Mesenteric fat pad (tissue), 1 donor: ENCODE measurements around the gene COL11A2. TPM values are rescaled to one million over a fixed set of nuclear protein-coding genes. Genes with fewer than 3 reads are reported as not detected.

ENCODE experiments used
- DNase-seq: peaks from one replicate; pipeline ENCODE4 v3.0.0-alpha.2; 2020; ENCODE audit warnings: low spot score
- total RNA-seq: library from RNA; stranded (reverse); fragmentation: NEBNext Ultra II Directional; extraction: Animal tissue kit (Norgen Biotek cat#: 25700); gene quantifications from one replicate; pipeline ENCODE4 v1.2.1, GENCODE V29; 2021
- donor health status: DM: yes; HTN: yes; CAD: no.

COL11A2 gene
- total RNA-seq, 1 donor from 2014 or later = 0.67 TPM

DNA sequence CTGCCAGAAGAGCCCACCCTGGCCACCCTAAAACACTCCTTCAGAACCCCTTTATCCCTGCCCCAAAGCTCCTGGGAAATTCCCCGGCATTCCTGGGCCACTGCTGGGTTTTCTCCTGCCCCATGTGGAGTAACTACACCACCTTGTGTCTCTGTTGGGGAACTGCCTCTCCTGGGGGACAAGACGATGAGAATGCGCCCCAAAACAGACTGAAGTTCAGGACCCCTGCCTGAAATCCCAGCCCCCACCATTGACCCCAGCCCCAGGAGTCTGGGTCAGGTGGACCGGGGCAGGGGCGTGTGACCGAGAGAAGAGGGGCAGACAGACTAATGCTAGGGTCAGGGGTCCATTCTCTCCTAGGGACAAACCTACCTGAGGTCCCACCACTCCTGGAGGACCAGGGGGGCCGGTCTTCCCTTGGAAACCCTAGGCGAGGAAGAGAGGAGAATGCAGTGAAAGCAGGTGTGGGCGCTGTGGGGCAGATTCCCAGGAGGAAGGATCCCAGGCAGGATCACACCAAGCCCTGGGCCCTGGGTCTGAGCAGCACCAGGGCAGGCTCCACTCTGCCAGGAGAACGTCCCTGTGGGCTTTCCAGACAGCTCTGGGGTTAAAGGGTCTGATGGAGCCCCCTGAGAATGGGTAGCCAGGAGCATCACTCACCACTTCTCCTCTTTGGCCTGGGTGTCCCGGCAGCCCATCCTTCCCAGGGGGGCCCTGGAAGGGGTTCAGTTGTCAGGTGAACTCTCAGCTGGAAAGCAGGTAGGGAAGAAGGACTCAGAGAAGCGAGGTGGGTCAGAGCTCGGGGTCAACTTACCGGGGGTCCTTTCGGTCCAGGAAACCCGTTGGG, 19.4 kb downstream of the COL11A2 start:
- DNase-seq = no peak

DNA sequence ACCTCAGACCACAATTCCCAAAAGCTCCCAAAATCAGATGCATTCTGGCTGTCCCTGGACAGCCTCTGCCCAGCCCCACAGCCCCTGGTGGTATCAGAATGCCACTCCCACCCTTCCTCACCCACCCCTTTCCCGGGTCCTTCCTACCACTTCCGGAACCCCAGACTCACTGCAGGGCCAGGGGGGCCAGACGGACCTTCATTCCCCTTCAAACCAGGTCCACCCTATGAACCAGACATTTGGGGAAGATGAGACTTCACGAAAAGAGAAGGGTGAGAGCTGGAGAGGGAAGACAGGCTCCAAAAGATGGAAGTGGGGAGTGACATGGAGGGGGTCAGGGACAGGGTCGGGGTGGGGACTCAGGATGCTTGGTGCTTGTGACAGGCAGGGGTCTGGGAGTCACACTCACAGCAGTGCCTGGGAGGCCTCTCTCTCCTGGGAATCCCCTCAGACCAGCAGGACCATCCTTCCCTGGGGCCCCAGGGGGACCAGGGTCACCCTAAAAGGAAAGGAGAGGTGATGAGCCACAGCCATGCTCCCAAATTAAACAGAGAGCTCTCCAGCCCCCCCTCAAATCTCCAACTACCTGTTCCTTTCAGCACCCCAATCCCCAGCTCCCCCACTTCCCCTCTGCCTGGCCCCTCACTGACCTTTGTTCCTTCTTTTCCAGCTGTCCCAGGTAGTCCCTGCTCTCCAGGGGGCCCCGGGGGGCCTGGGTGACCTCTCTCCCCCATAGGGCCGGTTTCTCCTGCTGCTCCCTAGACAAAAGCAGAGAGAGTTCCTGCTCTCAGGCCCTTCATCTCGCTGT, 20.2 kb downstream of the COL11A2 start:
- DNase-seq = no peak

DNA sequence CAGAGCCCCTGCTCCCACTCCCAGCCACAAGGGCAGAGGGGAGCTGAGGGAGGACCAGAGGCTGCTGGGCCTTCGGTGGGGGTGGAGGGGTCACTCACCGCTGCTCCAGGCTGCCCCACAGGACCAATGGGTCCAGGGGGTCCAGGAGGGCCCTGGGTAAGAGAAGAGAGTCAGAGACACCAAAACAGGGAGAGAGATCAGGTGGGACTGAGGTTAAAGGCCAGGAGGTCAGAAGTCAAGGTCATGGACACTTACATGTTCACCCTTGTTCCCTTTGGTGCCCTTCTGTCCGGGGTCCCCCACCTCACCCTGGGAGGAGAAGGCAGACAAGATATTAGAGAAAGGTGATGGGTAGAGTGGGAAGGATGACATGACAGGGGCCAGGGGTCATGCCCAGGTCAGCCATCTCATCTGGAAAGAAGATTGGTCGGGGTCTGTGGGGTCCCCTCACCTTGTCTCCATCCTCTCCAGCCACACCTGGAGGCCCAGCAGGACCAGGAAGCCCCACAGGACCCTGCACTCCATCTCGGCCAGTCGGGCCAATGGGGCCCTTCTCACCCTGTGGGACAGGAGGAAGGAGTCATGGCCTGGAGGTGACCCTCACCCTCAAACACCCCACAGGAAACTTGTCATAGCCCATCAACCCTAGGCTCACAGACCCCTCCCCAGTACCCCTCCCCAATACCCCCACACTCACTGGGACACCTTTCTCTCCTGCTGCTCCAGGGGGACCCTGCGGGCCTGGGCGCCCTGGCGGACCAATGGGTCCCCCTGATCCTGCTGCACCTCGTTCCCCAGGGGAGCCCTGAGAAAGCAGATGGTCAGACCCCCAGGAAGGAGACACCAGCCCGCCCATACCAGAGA, 21.0 kb downstream of the COL11A2 start:
- DNase-seq = no peak

DNA sequence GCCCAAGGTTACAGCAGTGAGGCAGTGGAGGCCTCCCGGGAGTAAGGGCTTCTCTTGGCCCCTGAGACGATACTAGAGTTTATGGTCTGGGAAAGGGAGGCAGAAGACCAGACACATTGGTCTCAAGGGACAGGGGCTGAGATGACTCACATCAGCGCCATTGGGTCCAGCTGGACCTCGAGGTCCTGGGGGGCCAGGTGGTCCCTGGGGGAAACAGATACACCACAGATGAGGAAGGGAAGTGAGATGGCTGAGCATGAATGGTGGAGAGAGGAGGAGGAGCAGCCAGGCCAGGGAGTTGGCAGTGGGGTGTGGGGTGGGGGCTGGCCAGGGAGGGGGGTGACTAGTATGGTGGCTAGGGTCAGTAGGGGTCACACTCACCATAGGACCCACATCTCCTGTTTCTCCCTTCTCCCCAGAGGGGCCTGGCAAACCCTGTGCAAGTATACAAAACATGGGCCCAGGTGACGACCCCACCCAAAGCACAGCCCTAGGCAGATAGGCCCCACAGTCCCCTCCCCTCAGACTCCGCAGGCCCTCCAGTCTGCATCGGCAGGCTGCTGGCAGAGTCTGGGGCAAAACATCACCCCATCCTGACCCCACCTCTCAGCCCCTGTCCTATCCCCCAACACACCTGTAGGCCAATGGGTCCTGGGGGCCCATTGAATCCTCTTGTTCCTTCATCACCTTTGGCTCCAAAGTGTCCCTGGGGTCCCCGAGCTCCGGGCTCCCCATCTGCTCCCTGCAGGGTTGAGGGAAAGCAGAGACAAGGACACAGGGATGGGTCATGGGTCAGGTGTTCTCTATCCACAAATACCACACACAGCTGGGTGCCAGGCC, 21.9 kb downstream of the COL11A2 start:
- no peak for DNase-seq

DNA sequence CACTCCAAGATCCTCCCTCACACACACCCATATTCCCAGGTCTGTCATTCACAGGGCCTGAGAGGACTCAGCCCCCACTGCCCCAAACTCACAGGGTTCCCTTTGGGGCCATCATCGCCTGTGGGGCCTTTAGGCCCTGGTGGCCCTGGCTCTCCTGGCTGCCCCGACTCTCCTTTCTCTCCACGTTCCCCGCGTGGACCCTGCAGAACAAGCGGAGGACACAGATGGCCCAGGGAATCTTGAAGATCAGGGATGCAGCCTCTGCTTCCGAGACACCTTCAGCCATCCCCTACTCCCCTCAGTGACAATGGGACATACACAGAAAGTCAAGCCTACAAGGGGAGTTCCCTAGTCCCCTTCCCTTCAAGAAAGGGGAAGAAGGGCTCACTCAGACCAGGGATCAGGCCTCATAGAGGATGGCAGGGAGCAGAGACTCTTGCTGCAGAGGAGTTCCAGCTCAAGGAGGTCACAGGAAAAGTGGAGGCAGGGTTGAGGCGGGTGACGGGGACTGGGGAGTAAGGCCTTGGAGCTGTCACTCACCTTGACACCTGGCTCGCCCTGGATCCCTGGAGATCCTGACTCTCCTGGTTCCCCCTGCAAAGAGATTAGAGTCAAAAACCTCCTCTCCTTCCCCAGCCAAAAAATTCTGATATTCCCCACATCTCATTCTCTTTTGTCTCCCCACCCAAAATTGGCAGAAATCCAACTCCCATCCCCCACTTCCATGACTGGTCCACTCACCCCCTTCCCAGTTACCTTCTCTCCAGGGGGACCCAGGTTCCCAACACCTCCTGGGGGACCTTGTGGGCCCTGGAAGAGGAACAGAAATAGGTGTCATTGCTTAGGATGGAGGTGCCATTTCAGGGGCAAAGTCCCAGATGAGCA, 22.7 kb downstream of the COL11A2 start:
- DNase-seq = no peak

DNA sequence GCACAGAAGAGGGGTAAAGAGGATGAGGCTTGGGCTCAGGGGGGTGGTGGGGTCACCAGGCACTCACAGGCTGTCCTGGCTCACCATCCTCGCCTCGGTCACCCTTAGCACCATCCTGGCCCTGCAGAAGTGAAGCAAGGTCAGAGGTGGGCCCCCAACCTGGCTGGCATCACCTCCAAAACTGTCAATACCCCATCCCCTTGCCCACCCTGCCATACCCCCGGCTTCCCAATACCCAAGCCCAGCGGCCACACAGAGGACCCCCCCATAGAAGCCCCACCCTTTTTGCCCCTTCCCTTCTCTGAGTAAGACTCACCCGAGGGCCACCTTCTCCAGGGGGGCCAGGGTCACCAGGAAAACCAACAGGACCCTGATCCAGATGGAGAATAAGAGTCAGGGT, 23.6 kb downstream of the COL11A2 start:
- no peak for DNase-seq

DNA sequence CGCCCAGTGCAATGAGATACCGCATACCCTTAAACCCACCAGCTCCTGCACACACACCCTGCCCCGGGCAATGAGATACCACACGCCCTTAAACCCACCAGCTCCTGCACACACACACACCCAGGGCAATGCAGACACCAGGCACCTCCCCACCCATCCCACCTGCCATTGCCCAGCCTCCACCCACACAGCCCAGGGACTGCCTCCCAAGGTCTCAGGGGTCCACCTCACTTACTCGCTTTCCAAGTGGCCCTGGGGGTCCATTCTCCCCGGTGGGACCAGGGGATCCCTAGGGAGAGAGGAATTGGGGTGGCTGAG, 24.0 kb downstream of the COL11A2 start:
- DNase-seq = no peak

DNA sequence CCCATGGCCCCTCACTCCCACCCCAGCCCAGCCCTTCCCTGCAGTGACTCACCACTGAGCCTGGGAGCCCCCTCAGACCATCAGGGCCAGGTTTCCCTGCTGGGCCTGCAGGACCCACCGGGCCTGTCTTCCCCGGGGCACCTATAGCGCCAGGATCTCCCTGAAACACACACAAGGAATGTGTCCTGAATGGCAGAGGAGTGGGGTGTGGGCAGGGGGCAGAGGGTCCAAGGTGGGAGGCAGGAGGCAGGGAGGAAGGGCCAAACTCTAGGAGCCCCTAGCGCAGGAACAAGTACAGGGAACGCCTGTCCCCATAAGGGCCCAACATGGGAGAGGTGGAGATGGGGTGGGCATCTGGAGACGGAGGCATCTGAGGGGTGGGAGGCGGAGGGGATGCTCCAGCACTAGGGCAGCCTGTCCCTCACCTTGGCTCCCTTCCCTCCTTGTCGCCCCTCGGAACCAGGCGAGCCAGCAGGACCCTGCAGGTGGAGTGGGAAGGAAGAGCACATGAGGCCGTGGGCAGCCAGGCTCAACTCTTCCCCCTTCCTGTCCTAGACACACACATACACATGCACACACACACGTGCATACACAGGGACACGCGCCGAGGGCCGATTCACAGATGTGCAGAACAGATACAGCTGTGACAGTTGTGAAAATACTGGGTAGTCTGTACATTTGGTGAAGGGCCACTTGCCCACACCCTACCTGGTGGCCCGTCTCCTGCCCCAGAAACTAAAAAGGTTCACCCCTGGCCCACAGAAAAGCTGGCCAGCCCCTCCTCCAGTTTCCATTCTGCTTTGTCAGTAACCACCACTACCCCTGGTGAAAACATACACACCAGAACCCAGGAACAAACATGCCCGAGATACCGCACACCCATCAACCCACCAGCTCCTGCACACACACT, 24.6 kb downstream of the COL11A2 start:
- no peak for DNase-seq

DNA sequence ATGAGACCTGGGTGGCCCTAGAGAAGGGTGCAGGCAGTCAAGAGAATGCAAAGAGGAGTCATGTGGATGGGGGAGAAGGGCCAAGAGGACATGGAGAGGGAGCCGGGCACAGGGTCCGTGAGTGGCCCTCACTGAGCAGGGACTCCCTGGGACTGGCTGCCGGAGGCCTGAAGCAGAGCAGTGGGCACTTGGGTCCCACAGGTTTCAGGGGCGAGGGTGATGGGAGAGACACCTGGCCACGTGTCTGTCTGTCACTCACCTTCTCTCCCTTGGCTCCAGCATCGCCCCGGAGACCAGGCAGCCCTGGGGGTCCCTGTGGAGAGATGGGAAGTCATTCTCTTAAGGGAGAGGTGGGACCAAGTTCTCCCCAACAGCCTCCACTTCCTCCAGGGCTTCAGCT, 25.5 kb downstream of the COL11A2 start:
- no peak for DNase-seq

DNA sequence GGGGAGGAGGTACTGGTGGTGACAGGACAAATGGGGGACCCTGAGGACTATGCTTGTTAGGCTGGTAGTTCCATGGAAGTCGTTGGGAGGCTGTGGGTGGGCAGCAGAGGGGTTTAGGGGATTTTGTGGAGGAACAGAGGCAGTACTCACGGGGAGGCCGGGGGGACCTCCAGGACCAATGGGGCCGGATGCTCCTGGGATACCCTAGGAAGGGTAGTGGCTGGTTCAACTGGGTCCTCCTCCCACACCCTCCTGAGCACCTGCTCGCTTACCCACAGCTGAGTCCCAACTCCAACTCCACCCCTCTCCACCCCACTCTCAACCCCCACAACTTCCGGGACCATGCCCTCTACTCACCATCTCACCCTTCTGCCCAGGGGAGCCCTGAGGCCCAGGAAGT, 25.9 kb downstream of the COL11A2 start:
- DNase-seq = no peak

DNA sequence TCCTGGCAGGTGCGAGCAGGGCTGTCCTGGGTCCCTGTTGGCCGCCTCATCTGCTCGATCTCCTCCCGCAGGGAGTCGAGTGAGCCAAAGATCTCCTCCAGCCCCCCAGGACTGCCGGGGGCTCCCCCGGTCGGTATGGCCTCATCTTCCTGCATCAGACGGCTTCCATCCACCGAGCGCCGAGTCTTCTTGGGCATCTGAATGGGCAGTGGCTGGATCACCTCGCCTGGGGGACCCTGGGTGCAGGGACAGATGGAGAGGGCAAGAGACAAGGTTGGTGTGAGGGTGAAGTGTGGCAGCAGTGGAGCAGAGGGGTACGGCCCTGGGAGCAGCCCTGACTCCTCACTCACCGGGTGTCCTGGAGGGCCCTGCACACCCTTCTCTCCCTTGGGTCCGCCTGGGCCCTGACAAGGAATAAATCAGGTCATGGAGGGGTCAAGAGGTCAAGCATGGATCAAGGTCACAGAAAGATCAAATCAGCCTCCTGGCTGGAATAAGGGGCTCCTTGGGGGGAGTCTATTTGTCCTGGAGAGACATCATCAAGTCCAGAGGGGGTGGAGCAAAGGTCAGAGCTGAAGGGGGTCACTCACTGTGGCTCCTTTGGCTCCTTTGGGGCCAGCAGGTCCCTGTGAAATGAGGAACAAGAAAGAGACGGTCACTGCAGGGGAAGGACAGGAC, 26.5 kb downstream of the COL11A2 start:
- peak; percentile 73 for DNase-seq

DNA sequence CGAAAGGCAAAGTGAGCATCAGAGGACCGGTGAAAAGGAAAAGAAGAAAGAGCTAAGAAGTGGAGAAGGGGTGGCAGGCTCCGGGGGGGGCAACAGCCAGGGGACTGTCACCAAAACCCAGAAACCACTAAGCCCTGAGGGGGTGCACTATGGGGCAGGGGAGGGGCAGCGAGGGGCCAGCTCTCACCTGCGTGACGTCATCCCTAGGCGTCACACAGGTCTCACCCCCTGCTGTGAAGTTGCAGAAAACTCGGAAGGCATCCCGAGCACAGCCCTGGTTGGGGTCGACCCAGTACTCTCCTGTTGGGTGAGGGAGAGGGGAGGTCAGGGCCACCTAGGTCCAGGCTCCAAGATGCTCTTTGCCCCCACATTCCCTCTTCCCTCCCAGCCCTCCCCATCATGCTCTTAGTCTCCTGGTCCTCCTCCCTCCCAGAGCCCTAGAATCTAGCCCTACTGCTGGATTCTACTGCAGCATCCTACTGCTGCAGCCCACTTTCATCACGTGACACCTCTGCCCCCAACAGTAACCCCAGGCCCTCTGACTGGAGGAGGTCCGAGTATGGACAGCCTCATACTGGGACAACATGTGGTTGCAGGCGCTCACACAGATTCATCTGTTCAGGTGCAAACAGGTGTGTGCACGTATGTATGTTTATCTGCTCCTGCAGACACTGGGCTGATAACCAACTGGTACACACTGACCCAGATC, 27.4 kb downstream of the COL11A2 start:
- DNase-seq = peak; percentile 57

DNA sequence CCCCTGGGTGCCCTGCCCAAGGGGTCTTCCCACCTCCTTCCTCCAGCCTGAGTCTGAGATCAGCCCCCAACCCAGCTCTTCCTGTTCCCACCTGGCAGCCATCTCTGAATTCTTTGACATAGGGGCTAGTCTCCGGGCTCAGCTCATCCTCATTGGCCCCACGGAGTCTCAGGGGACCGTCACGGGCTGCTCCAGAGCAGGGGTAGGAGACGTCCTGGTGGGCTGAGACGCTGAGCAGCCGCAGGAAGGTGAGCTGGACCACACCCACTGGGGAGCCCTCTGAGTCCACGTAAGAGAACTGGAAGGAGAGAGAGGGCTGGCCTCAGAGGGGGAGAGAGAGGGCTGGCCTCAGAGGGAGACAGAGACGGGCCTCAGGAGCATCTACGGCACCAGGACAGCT, 28.1 kb downstream of the COL11A2 start:
- peak; percentile 57 for DNase-seq

DNA sequence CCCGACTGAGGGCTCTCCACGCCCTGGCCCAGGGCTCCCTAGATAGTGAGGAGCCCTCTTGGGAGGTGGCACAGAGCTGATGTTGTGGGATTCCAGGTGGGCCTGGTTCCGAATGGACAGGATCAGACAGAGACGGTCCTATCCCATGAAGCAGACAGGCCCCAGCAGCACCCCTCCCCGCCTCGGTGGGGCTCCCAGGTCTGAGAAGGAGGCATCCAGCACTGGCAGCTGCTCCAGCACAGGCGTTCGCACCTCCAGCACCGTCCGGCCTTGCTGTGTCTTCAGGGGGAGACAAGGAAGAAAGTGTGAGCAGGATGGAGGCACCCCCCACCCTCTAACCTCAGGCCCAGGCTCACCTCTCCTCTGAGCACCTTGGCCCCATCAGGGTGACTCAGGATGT, 28.7 kb downstream of the COL11A2 start:
- peak; percentile 79 for DNase-seq

DNA sequence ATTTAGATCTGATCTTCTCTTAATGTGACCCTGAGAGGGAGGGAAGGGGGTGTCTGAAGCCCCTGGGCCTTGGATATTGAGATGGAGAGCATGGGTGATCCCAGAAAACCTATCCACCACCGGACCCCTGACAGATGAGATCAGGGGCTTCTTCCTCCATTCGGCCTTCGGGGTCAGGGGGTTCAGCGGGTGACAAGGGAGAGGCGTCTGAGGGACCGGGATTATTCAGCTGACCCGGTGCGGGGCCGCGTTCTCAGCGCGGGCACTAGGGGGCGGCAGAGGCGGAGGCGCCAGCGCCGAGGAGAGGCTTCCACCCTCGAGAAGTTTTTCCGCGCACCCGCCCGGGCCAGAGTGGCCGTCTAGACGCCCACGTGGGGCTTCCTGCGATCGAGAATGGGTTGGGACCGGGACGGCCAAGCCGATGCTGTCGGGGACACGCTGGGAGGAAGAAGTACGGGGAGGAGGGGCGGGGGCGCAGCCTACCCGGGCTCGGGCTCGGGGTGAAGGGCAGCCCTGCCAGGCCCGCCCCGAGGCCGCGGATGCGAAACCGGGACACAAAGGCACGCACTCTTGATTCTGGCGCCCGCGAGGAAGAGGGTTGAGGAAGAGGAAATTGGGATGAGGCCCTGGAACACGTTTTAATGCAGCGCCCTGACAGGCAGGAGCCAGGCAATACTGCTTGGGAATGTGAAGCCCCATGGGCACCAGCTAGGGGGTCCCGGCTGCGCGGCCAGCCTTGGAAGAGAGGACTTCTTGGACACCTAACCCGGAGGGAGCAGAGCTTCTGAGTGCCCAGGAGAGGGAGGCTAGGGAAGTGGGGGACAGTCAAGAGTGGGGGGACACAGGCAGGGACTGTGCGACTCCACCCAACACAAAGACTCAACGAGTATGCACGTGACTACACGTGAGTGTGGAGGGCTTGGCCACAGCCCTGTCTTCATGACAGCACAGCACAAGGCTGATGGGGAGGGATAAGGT, 30.6 kb downstream of the COL11A2 start:
- peak; percentile 96 for DNase-seq

DNA sequence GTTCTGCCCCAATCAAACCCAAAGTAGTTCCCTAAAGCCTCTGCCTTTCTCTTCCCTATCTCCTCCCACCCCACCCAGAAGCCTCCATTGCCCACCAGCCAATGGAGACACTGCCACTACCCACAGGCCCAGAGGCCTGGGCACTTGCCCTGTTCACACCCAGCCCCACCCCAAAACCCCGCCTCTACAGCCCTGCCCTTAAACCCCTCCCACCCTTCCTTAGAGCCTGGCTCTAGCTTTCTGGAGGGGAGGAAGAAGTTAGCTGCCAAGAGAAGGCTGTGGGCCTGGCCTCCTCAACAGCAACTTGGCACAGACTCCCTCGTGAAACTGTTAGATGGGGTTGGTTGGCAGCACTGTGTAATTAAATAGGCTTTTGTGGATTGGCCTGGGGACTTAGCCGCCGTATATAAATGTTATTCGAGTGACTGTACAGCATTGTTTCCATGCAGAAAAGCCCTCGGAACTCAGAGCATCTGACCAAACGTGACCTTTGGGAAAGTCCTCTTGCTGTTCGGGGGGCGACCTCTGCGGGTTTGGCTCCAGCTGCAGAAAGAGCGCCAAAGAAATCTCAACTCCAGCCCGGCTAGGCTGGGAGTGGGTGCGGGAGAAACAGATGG, 31.4 kb downstream of the COL11A2 start:
- no peak for DNase-seq
